ENCODE results near the gene ALPG.
"Not testable (repeated sequence)": the region's sequence is repeated elsewhere in the genome, so short reads cannot be mapped to it uniquely, and the experiment has no call there.

The ALPG gene

DNA sequence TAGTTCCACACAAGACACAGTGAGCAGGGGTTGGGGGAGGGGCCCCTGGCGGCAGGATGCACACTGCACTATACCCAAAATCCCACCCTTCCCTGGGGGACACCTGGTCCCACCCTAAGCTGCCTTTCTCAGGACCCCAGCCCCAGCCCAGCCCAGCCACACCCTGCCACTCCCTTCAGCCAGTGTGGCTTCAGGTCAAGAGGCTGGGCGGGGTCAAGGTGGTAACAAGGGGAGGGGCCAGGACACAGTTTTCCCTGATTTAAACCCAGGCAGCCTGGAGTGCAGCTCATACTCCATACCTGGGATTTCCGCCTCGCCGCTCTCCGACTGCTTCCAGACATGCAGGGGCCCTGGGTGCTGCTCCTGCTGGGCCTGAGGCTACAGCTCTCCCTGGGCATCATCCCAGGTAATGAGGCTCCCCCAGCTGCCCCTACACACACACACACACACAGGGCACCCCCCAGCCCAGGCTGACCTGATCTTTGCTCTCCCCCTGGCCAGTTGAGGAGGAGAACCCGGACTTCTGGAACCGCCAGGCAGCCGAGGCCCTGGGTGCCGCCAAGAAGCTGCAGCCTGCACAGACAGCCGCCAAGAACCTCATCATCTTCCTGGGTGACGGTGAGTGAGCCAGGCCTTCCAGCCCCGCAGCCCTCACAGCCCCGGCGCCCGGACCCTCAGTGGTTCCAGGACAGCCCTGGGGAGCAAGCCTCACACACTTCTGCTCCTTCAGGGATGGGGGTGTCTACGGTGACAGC is at the start of gene ALPG:
TSS of gene ALPG (plus strand) at position 289 of the 755 bp plus-strand sequence. CDS start at position 340, 51 bp downstream.
- DNase-seq, result no peak

GRCh38 chr2:232361646-232362045 is 45.0 kb upstream of the ALPG start:
- DNase-seq, result no peak

- no peak for DNase-seq
Measured at GRCh38 chr2:232362174-232362900, 44.3 kb upstream of the ALPG start.

DNA sequence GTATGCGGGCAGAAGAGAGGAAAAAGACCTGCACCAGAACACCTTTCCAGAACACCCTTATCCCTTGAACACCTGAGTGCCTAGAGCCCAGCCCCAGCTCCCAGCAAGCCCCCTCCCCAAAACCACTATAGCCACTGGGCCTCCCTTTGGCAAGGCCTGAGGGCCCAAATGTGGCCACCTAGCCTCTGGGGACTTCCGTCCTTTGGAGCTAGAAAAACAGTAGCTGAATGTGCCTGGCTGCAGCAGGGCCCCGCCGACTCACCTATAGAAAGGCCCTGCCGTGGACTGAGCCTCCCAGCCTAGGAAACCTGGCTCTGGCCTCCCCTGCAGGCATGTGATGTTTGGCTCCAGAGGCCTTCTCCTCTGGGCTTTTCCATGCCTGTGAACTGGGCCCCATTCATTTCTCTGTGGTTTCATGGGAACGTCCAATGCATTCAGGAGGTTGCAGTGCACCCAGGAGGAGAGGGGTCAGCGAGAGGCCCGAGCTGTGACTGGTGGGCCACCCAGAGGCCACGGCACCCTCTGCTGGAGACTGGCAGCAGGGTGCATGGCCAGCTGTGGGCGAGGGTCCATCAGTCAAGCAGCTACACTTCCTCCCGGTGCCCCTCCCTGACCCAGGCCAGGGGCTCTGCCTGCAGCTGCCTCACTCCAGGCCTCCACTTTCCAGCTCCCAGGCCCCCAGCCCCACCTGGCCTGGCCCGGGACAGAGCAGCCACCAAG is 43.4 kb upstream of the ALPG start:
- DNase-seq, result not testable (repeated sequence)

- DNase-seq, result no peak
Measured at GRCh38 chr2:232363784-232364615, 42.6 kb upstream of the ALPG start.

- DNase-seq, result not testable (repeated sequence)
Measured at GRCh38 chr2:232364806-232365594, 41.6 kb upstream of the ALPG start.

- DNase-seq, result peak; percentile 77
Measured at GRCh38 chr2:232365621-232366321, 40.9 kb upstream of the ALPG start.

DNA sequence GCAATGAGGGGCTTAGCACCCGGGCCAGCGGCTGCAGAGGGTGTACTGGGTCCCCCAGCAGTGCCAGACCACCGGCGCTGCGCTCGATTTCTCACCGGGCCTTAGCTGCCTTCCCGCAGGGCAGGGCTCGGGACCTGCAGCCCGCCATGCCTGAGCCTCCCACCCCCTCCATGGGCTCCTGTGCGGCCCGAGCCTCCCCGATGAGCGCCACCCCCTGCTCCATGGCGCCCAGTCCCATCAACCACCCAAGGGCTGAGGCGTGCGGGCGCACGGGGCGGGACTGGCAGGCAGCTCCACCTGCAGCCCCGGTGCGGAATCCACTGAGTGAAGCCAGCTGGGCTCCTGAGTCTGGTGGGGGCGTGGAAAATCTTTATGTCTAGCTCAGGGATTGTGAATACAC is 40.2 kb upstream of the ALPG start:
- not testable (repeated sequence) for DNase-seq

DNA sequence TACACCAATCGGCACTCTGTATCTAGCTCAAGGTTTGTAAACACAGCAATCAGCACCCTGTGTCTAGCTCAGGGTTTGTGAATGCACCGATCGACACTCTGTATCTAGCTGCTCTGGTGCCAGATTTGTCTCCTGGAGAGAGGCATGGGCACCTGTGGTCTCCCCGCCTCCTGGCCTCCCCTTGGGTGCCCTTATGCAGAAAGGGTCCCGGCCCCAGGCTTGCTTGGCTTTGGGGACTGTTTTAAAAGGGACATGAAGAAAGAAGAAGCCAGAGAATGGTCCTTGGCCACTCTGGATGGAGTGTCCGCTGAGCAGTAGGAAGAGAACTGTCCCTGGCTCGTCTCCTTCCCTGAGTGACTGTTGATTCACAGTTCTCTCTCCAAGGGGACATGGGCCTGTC is 39.6 kb upstream of the ALPG start:
- no peak for DNase-seq

GRCh38 chr2:232367591-232368233 is 38.9 kb upstream of the ALPG start:
- DNase-seq, result peak; percentile 76

DNA sequence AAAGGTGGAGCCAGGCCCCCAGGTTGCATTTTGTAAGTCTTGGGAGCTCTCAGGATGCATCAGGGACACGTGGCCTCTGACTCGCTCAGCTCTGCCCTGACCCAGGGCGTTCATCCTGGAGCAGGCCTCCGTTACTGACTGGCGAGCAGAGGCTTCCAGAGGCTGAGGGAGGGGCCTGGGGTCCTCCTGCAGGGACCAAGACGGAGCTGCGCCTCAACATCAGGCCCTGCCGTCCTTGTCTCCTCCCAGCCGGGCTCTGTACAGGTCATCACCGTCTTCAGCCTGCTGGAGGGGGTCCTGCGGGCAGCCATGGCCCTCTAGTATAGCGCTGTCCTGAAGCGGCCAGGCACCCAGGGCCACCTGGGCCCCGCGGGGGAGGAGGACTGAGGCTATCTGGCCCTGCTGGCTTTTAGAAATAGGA is 38.3 kb upstream of the ALPG start:
- peak; percentile 56 for DNase-seq

- DNase-seq, result no peak
Measured at GRCh38 chr2:232369126-232369951, 37.3 kb upstream of the ALPG start.

GRCh38 chr2:232370007-232370406 is 36.6 kb upstream of the ALPG start:
- not testable (repeated sequence) for DNase-seq

DNA sequence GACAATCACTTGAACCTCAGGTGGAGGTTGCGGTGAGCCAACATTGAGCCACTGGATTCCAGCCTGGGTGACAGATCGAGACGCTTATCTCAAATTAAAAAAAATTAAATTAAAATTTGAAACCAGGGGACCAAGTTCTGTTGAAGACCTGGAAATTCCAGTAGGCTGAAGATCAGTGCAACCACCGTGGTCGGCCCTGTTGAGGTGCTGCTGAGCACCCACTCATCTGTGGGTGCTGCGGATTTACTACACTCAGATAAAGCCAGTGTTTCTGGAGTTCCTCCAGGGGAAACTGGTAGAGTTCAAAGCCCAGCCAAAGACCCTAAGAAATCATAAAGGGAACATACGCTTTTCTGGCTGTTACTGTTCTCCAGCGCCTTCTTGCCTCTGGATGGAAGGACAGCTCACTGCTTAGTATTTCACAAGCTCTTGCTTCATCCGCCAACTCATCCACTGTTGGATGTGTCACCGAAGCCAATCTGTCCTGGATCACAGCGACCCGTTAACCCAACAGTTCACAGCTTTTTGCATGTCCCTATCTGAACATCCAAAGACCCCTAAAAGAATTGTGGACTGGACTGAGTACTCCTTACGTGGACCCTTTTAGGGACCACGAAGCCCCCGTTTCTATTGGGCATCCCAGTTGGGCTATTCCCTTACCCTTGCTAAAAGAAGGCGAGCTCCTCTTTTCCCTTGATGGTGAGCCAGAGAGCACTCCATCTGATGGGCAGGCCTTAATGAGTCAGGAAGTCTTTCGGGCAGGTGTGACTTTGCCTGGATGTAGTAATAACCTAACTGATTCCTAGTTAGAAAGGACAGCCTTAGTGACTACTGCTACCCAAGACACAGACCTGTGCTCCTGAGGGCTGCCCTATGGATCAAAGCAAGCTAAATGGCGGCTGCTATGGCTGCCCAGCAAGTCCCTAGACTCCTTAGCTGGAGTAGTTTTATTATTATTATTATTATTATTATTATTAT is 34.1 kb upstream of the ALPG start:
- DNase-seq, result peak; percentile 61

DNA sequence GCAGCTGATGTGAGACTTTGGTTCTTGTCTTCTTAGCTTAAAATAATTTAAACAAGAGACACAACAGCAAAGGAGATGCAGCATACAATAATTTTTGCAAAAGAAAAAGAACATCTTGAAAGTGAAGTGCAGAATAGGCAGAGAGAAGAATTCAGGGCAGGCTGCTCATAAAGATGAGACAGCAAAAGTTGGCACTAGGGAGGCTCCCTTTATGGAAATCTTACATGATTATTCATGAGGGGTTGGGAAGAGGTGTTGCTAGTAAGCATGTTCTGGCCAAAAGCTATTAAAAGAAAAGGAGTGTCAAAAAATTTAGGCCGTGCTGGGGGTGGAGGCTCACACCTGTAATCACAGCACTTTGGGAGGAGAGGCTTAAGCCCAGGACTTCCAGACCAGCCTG is 32.3 kb upstream of the ALPG start:
- no peak for DNase-seq

DNA sequence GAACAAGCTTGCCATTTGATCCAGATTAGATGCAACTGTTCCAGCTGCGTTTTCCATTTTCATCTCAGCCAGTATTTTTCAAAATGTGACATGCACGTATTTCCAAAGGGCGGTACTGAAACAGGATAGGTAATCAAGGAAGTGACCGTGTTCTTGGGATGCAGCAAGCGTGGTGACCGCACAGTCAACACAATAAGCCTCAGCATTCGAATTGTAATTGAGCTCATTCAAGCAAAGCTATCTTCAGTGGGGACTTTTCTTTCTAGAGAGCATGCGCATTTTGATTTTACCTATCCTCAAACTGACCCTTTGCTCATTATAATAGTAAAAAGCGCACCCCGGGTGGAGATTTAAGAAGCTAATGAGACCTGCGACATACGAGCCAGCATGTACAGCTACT is 31.5 kb upstream of the ALPG start:
- DNase-seq, result peak; percentile 12

GRCh38 chr2:232376260-232376659 is 30.4 kb upstream of the ALPG start:
- DNase-seq, result peak; percentile 17

DNA sequence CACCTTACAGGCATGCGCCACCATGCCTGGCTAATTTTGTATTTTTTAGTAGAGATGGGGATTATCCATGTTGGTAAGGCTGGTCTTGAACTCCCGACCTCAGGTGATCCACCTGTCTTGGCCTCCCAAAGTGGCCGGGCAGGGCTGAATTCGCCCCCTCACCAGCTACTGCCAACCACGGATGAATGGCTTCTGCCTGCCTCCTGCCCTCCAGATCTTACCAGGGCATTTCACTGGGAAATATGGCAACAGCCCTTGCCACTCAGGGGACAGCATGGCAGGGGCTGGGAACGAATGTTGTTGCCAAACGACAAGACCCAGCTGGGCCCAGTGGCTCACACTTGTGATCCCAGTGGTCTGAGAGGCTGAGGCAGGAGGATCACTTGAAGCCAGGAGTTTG is 29.9 kb upstream of the ALPG start:
- DNase-seq, result no peak
